Amniotic epithelial cell (primary cell): ENCODE measurements around the gene CXCR5.

Experiments used
- DNase-seq: peaks from one replicate; pipeline ENCODE4 v3.0.0-alpha.2; 2010; ENCODE audit warnings: low read depth

Gene CXCR5

GRCh38 chr11:118899296-118899688, 15.6 kb downstream of the CXCR5 start:
- no peak for DNase-seq

GRCh38 chr11:118899706-118900360, 16.1 kb downstream of the CXCR5 start:
- no peak for DNase-seq

DNA sequence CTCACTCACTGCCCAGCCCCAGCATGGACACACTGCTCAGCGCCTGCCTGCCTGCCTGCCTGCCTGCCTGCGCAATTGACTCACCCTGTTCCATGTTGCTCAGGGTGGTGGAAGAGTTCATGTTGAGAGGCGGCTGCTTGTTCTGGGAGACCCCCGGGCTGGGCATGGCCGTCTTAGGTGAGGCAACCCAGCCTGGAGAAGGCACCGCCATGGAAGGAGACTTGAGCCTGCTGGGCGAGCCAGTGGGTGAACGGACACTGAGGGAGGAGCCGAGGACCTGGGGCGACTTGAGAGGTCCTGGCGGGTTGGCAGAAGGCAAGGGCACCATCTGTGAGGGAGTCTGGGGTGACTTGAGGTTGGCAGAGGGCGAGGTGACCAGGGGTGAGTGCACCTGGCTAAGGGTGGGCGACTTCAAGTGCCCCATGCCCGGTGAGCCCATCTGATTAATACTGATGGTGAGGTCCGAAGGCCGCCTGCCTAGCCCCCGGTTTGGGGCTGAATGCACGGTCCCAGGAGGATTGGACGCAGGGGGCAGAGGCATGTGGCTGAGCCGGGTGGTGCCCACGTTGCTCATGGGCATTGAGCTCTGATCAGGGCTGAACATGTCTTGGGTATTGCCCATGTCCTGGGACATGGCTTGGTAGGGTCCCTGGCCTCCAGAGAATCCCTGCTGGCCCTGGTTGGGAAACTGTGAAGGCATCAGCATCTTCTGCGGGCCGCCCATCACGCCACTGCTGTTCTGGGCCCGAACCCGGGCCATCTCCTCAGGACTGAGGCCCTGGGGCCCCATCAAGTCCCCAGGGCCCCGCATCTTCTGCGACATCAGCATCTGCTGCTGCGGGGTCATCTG, 17.1 kb downstream of the CXCR5 start:
- no peak for DNase-seq

GRCh38 chr11:118901494-118902335, 18.0 kb downstream of the CXCR5 start:
- DNase-seq, result no peak

DNA sequence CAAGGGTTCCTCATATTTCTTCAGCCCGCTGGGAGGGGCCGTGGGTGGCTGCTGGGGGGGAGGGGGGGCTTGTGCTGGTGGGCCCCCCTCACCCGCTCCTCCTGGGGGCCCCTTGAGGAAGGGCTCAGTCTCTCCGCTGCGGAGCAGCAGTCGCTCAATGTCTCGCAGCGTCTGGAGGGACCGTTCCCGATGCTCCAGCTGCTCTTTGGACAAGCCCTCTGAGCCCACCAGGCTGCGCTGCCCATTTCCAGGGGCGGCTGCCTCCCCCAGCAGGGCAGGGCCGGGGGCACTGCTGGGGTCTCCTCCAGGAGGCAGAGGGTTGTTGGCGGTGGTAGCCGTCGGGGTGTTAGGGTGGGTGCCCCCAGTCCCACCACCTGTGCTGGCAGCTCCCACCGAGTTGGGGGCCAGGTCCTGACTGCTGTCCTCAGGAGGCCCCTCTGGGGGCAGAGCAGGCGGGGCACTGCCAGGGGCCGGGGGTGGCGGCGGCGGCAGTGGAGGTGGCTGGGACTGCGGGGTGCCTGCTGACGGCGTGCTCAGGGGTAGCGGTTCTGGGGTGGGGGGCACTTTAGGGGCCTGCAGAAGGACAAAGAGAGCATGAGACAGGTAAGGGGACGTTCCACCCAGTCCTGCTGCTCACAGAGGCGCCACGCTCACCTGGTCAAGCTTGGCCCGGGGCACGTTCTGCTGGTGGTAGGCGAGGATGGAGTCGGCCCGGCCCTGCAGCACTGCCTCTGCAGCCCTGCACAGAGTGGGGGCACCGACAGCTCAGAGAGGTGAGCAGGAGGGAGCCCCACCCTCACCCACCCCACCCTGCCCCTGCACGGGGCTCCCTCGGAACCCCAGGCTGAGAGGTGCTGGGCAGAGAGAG, 18.9 kb downstream of the CXCR5 start:
- no peak for DNase-seq

GRCh38 chr11:118903204-118904015, 19.7 kb downstream of the CXCR5 start:
- DNase-seq, result no peak

DNA sequence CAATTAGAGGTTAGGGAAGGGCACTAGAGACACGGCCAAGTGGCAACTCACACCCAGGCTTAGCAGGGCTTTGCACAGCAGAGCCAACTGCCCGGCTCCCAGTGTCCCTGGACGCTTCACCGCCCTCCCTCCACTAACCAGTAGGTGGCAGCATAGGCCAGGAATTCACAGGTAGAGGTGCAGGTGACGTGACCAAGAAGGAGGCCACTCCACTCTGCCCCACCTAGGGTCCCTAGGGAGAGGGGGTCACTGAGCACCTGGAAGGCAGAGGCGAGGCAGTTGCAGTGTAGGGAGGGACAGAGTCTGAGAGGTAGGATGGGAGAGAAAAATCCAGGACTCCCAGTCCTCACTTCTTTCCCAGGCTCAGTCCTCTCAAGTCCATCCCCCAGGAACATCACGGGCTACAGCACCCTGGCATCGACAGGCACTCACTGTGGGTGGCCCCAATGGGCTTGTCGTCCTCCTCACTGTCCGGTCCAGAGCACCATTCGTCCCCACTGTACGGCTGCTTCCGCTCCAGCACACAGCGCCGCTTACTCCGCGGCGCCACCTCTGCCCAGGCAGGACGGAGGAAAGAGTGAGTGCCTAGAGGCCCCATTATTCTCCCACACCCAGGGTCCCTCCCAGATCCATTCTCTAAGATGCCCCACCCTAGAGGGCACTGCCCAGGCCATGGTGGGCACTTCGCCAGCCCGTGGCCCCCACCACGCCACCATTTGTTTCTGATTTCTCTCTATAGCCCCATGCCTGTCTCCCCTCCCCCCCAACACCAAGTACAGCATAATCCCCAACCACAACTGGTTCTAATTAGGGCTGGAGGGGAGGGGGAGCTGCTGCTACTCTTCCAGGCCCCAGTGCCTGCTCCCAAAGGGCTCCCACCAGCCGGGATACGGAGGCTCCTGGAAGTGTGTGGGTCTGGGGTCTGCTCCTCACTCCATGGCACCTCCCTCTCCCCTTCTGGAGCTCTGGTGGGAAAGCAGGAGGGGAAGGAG, 23.7 kb downstream of the CXCR5 start:
- DNase-seq, result peak; percentile 58

DNA sequence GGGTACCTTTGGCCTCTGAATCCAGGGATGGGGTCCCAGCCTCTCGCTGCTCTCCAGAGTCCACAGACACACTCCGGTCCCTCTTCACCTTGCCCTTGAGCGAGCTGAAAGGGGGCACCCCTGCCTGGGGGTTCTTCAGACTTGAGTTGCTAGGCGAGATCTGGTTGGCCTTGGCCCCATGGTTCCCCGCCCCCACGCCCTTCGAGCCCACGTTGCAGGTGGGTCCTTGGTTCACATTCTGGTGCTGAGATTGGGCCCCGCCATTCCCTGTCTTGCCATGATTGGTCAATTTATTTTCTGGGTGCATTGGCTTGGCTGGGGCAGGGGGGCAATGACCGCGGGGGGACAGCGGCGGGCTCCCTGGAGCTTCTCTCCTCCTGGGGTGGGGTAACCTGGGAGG, 24.6 kb downstream of the CXCR5 start:
- no peak for DNase-seq

- DNase-seq, result peak; percentile 90
Observed at GRCh38 chr11:118908901-118909618, 25.4 kb downstream of the CXCR5 start.

GRCh38 chr11:118909619-118910308, 26.1 kb downstream of the CXCR5 start:
- no peak for DNase-seq

DNA sequence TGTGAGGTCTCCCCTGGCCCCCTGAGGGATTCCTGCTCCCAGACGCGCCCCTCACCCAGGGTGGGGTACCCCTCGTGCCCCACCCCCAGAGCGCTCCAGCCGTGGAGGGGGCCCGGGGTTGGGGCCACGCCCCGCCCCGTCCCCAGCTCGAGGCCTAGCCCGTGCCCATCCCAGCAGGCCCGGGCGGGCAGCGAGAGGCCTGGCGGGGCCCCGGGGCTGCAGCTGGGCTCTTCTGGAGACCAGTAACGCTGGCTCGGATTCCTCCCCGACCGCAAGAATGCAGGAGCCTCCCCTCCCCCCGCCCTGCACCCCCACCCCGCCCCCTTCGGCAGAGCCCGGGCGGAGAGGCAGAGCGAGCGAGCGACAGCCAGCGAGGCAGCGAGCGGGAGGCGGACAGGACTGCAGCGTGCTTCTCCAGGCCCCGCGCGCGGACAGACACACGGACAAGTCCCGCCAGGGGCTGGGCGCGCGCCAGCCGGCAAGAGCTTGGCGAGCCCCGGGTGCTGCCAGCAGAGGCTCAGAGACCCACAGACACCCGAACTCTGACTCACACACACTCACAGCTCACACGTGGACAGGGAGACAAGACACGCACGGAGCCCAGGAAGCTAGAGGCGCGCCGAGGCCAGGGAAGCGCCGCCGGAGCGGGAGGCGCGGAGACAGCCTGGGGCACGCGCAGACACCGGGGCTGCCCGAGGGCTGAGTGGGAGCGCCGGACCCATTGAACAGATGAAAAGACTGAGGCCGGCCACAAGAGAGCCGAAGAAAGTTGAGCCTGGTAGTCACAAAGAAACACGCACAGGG, 26.8 kb downstream of the CXCR5 start:
- peak; percentile 96 for DNase-seq

DNA sequence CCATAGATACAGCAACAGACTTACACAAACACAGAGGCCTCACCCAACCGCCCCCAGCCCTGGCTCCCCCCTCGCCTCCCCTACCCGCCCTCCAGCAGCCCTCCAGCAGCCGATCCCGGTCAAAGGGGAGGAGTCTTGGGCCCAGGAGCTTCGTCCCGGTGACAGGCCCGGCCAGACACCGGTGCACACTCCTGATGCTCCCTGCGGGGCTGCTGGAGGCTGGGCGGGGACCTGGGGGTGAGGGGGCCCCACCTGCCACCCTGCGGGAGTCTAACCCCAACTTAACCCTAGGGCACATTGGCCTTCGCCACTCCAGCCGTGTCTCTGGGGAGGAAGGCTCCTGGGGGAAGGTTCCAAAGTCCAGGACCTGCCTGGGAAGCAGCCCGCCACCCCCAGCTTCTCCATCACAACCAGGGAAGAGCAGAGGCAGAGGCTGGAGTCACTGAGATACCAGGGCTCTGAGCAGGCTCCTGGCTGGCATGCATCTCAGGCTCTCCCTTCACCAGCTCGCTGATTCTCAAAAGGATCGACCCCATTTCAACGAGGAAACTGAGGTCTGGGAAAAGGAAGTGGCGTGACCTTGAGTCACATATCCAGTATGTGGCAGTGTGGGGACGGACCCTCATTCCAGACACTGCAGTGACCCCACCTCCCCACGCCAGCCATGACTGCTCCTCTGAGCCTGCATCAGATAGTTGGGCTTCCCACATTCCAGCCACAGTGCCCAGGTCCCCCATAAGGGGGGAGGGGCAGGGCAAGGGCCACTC, 27.6 kb downstream of the CXCR5 start:
- DNase-seq, result peak; percentile 42

GRCh38 chr11:118911880-118912741, 28.4 kb downstream of the CXCR5 start:
- peak; percentile 92 for DNase-seq

DNA sequence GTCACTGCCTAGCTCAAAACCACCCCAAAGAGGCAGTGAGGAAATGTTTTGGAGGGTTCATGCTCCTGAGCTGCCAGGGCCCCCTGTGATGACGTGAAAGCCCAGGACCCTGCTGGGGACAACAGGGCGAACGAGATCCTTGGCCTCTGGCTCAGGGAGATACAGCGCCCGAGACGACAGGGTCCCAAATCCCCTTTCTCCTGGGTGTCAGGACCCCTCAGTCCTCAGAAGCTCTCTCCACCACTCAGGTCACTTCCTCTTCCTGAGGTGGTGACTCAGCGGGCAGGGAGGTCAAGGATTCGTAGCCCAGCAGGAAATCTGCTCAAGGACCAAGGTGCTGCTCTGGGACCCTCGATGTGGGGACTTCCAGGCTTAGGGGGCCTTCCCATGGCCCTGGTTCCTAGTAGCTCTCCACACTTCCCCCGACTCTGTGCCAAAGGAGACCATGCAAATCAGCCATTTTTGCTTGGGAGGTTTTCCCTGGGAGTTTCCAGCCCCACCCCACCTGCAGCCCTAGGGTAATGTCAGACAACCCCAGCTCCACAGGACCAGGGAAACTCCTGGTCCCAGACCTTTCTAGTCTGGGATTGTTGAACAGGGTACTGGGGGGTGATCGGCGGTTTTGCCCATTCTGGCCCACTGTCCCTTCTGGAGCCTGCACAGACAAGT, 29.2 kb downstream of the CXCR5 start:
- no peak for DNase-seq
